HepG2 (cell line): ENCODE measurements around the gene MAD2L2. TPM values are rescaled to one million over a fixed set of nuclear protein-coding genes. Genes with fewer than 3 reads are reported as not detected.
A peak's percentile ranks its signal among the peaks of the same experiment; 100 is the strongest.

Experiments used
- AGO2 ChIP-seq: fragments of 200-400 bp; formaldehyde crosslinking; optimal IDR thresholded peaks from 2 replicates; pipeline ENCODE3; 2017; ENCODE audit warnings: mild to moderate bottlenecking, low read depth, low read length, moderate library complexity
- ARNT ChIP-seq: fragments of 450-650 bp; IDR thresholded peaks from 2 replicates; pipeline ENCODE4 v1.6.1; 2017
- ATF1 ChIP-seq: IDR thresholded peaks from 2 replicates; pipeline ENCODE4 v1.6.1; 2016; ENCODE audit warnings: mild to moderate bottlenecking, control low read depth
- ATF3 ChIP-seq: sonication (generic); formaldehyde crosslinking; IDR thresholded peaks from 2 replicates; pipeline ENCODE4 v1.4.0; 2020; ENCODE audit warnings: missing genetic modification reagents
- ELF4 ChIP-seq: sonication (generic); formaldehyde crosslinking; IDR thresholded peaks from 2 replicates; pipeline ENCODE4 v1.5.0; 2020; ENCODE audit warnings: missing genetic modification reagents, mild to moderate bottlenecking, moderate library complexity, borderline replicate concordance
- HES4 ChIP-seq: sonication (generic); formaldehyde crosslinking; IDR thresholded peaks from 2 replicates; pipeline ENCODE4 v1.9.0; 2021; ENCODE audit warnings: mild to moderate bottlenecking, missing genetic modification reagents, borderline replicate concordance
- HNRNPL ChIP-seq: fragments of 200-400 bp; formaldehyde crosslinking; IDR thresholded peaks from 2 replicates; pipeline ENCODE4 v1.6.1; 2017; ENCODE audit warnings: mild to moderate bottlenecking, low read depth, low read length
- MEF2D ChIP-seq: sonication (generic); formaldehyde crosslinking; IDR thresholded peaks from 2 replicates; pipeline ENCODE4 v1.5.1; 2020; ENCODE audit warnings: mild to moderate bottlenecking, missing genetic modification reagents
- NAIF1 ChIP-seq: sonication (generic); formaldehyde crosslinking; IDR thresholded peaks from 2 replicates; pipeline ENCODE4 v1.5.0; 2020; ENCODE audit warnings: mild to moderate bottlenecking, missing genetic modification reagents, borderline replicate concordance
- ZNF280B ChIP-seq: sonication (generic); formaldehyde crosslinking; IDR thresholded peaks from 2 replicates; pipeline ENCODE4 v1.5.0; 2020; ENCODE audit warnings: missing genetic modification reagents, mild to moderate bottlenecking, borderline replicate concordance
- ZNF317 ChIP-seq: sonication (generic); formaldehyde crosslinking; IDR thresholded peaks from 2 replicates; pipeline ENCODE4 v1.5.0; 2020; ENCODE audit warnings: mild to moderate bottlenecking, missing genetic modification reagents
- ZNF329 ChIP-seq: sonication (generic); formaldehyde crosslinking; IDR thresholded peaks from 2 replicates; pipeline ENCODE4 v1.9.0; 2021; ENCODE audit warnings: low read depth, mild to moderate bottlenecking, missing genetic modification reagents
- ZNF510 ChIP-seq: sonication (generic); formaldehyde crosslinking; IDR thresholded peaks from 2 replicates; pipeline ENCODE4 v1.4.0; 2020; ENCODE audit warnings: low read depth, mild to moderate bottlenecking, missing genetic modification reagents
- ZNF678 ChIP-seq: sonication (generic); formaldehyde crosslinking; IDR thresholded peaks from 2 replicates; pipeline ENCODE4 v1.4.0; 2020; ENCODE audit warnings: mild to moderate bottlenecking, missing genetic modification reagents
- ZNF713 ChIP-seq: sonication (generic); formaldehyde crosslinking; IDR thresholded peaks from 2 replicates; pipeline ENCODE4 v1.4.0; 2020; ENCODE audit warnings: mild to moderate bottlenecking, missing genetic modification reagents
- polyA plus RNA-seq, 8 experiments: library from polyadenylated mRNA; depleted of rRNA in 3 of 8; stranded (reverse) in 7 of 8; unstranded in 1 of 8; fragments of >200 nt; fragmentation: Illumina TruSeq in 4 of 8; extraction: Trizol in 4 of 8; gene quantifications; 2 replicates each; pipeline versions ENCODE4 v1.2.1 to v1.2.3, GENCODE V29; 2011 to 2016; ENCODE audit warnings: low read depth in 4 of 8, missing spikeins in 1 of 8, mixed read lengths in 1 of 8; ENCODE audit not compliant: insufficient read depth in 1 of 8
- total RNA-seq, 5 experiments: library from RNA; depleted of rRNA; stranded (reverse); fragments of >200 nt; fragmentation: Illumina TruSeq; extraction: Trizol; gene quantifications; 2 replicates each; pipeline ENCODE4 v1.2.3, GENCODE V29; 2016; ENCODE audit warnings: low read depth in 1 of 5
- TF ChIP-seq, protein P1 (sequence below), 2 experiments: fragments of 450-650 bp in 1 of 2; sonication (generic) in 1 of 2; formaldehyde crosslinking in 1 of 2; IDR thresholded peaks; 2 replicates each; pipeline versions ENCODE4 v1.6.1 to v1.8.0; 2016 to 2022; ENCODE audit warnings: antibody characterized with exemption in 1 of 2, mild to moderate bottlenecking in 1 of 2, missing genetic modification reagents in 1 of 2

Gene MAD2L2
- total and polyA plus RNA-seq, 2 of the 13 experiments (the other 11 are each of a cell fraction or from before 2014, with no cell fraction given), result 51.8 to 53.8 TPM

DNA sequence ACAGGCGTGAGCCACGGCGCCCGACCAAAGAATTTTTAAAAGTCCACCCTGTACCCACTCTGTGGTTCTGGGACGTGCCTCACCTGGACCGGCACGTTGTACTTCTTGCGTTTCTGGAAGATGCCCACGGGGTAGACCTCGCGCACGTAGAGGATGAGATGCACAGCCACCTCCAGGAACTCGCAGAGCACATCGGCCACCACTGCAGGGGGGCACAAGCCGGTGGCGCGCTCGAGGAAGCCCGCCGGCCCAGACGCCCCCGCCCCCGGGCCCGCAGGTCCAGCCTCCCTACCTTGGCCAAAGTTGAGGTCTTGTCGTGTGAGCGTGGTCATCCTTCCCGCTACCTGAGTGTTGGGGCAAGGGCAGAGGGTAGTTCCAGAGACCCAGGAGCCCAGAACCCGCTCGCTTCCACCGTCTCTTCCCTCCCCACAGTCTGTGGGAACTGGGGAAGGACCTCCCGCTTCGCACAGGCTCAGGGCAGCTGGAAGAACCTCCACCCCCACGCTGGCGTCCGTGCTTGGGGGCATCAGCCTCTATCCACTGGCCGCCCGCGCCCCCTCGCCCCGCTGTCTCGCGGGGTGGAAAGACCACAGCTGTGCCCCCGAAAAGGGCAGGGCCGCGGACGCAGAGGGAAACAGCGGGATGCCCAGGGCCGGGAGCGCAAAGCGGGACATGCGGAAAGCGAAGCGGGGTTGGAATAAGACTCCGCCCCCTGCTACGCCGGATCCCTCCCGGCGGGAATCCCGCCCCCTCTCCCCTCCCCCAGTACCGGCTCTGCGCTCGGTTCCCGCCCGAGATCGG is 478 bp downstream of the MAD2L2 start (continued):
- peak; percentile 32 for TF ChIP-seq AGO2
- peak; percentile 44; the same call in 1 of the 2 replicates for TF ChIP-seq ZNF678
- TF ChIP-seq HNRNPL, result peak; percentile 82; the same call in 1 of the 2 replicates
- TF ChIP-seq MEF2D (CRISPR knock-in tag), result peak; percentile 58; the same call in 1 of the 2 replicates
- TF ChIP-seq ZNF280B (CRISPR knock-in tag), result peak; percentile 75; the same call in 1 of the 2 replicates
- 0 out of 2 replicates have a peak, but pooled peaks have one; percentile 58 for TF ChIP-seq NAIF1
- TF ChIP-seq ZNF713, result no peak
- TF ChIP-seq, protein P1, sequence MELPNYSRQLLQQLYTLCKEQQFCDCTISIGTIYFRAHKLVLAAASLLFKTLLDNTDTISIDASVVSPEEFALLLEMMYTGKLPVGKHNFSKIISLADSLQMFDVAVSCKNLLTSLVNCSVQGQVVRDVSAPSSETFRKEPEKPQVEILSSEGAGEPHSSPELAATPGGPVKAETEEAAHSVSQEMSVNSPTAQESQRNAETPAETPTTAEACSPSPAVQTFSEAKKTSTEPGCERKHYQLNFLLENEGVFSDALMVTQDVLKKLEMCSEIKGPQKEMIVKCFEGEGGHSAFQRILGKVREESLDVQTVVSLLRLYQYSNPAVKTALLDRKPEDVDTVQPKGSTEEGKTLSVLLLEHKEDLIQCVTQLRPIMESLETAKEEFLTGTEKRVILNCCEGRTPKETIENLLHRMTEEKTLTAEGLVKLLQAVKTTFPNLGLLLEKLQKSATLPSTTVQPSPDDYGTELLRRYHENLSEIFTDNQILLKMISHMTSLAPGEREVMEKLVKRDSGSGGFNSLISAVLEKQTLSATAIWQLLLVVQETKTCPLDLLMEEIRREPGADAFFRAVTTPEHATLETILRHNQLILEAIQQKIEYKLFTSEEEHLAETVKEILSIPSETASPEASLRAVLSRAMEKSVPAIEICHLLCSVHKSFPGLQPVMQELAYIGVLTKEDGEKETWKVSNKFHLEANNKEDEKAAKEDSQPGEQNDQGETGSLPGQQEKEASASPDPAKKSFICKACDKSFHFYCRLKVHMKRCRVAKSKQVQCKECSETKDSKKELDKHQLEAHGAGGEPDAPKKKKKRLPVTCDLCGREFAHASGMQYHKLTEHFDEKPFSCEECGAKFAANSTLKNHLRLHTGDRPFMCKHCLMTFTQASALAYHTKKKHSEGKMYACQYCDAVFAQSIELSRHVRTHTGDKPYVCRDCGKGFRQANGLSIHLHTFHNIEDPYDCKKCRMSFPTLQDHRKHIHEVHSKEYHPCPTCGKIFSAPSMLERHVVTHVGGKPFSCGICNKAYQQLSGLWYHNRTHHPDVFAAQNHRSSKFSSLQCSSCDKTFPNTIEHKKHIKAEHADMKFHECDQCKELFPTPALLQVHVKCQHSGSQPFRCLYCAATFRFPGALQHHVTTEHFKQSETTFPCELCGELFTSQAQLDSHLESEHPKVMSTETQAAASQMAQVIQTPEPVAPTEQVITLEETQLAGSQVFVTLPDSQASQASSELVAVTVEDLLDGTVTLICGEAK (IDR thresholded peaks at IDR 0.05), result no peak
- TF ChIP-seq, protein P1 (CRISPR knock-in tag; IDR thresholded peaks at IDR 0.05), result peak; percentile 18; the same call in 1 of the 2 replicates
- TF ChIP-seq ELF4 (CRISPR knock-in tag), result 0 out of 2 replicates have a peak, but pooled peaks have one; percentile 40
- no peak for TF ChIP-seq ZNF510 (CRISPR knock-in tag)
- peak; percentile 73; the same call in 1 of the 2 replicates for TF ChIP-seq HES4 (CRISPR knock-in tag)
- TF ChIP-seq ZNF329 (CRISPR knock-in tag), result no peak
- TF ChIP-seq ZNF317 (CRISPR knock-in tag), result 0 out of 2 replicates have a peak, but pooled peaks have one; percentile 27
- no peak for TF ChIP-seq ARNT
- TF ChIP-seq ATF3 (CRISPR knock-in tag), result peak; percentile 10; the same call in 1 of the 2 replicates
- TF ChIP-seq ATF1 (CRISPR knock-in tag), result no peak
